Activated T-helper 2 cell treated with anti-CD3 and anti-CD28 coated beads, Interferon-gamma antibody, Interleukin-2, Interleukin-4, amounts not matched to agents 10 μg/mL and 5 μg/mL and 100 μg/mL, durations not matched to agents 14 hours and 24 hours and 36 hours (primary cell): Measurements from ENCODE around the gene CMTM7. TPM values are rescaled to one million over a fixed set of nuclear protein-coding genes. Genes with fewer than 3 reads are reported as not detected.

ENCODE experiments used
- DNase-seq: peaks from one replicate; pipeline ENCODE4 v3.0.0; 2021; ENCODE audit warnings: low spot score
- H3K27ac Mint-ChIP-seq: one replicate; pipeline ENCODE4 v1.8.0; 2021; ENCODE audit warnings: mixed read lengths
- H3K27me3 Mint-ChIP-seq: one replicate; pipeline ENCODE4 v1.8.0; 2021; ENCODE audit warnings: low read depth, mixed read lengths
- H3K36me3 Mint-ChIP-seq: one replicate; pipeline ENCODE4 v1.8.0; 2021; ENCODE audit warnings: low read depth, mixed read lengths
- H3K4me1 Mint-ChIP-seq: one replicate; pipeline ENCODE4 v1.8.0; 2021; ENCODE audit warnings: low read depth, mixed read lengths
- H3K4me3 Mint-ChIP-seq: one replicate; pipeline ENCODE4 v1.8.0; 2021; ENCODE audit warnings: low read depth, mild to moderate bottlenecking, moderate library complexity, mixed read lengths
- H3K9me3 Mint-ChIP-seq: one replicate; pipeline ENCODE4 v1.8.0; 2021; ENCODE audit warnings: mixed read lengths
- intact Hi-C: fragments of 100-400 bp; cut with micrococcal nuclease; formaldehyde crosslinking; loops from one replicate; pipeline ENCODE4 v1.15.1; 2023
- total RNA-seq: library from RNA; stranded (reverse); gene quantifications from 2 replicates; pipeline ENCODE4 v1.2.3, GENCODE V29; 2022

Gene CMTM7
- total RNA-seq, 1 donor from 2014 or later: 60.9 TPM

DNA sequence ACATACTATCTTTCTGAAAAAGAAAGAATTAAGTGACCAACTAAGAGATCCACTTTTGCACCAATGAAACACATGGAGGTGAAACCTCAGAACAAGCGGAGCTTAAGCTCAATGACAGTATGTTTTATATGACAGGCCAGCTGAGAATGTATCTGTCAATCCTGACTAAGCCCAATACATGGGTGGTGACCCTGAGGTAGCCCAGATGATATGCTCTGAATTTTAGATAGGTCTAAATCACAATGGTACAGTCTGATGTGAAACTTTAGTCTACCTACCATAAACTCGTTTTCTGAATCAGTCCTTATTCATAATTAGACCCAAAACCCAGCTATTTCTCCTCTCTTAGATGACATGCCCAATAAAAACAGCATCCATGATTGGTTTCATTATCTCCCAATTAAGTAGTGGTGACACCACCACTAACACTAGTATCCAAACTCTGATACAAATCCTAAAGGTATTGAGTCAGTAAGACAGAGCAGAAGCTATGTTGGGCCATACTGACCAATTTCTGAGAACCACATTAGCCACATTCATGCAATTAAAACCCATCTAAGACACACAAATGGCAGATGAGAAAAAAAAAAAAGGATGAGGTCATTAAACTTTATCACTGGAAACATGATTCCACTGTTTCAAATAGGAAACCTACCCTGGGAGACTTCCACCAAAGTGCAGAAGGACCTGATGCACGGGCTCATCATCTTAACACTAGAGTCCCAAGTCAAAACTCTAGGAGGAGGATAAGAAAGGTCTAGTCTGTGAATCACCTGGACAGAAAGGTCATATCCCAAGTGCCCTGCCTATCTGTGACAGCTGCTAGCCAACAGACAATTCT is 90.4 kb downstream of the CMTM7 start:
- no peaks in the 10 kb centered on the region for H3K27me3 Mint-ChIP-seq
- intact Hi-C loops: no loop called here
- H3K4me1 Mint-ChIP-seq: peaks cover 30% of the 10 kb centered on the region
- peak overlapping the region; percentile 21 for H3K27ac Mint-ChIP-seq
- no peak for DNase-seq
- H3K9me3 Mint-ChIP-seq: no peaks in the 10 kb centered on the region
- peaks cover 77% of the 10 kb centered on the region for H3K36me3 Mint-ChIP-seq
- no peak overlapping the region for H3K4me3 Mint-ChIP-seq

GRCh38 chr3:32482693-32483092 is 91.0 kb downstream of the CMTM7 start:
- DNase-seq: no peak
- Mint-ChIP-seq H3K27ac (no peak overlapping the region), H3K36me3 (peaks cover 76% of the 10 kb centered on the region), H3K4me3 (no peak overlapping the region), H3K27me3 (no peaks in the 10 kb centered on the region), H3K4me1 (peaks cover 29% of the 10 kb centered on the region), H3K9me3 (no peaks in the 10 kb centered on the region)
- intact Hi-C loops: no loop called here

DNA sequence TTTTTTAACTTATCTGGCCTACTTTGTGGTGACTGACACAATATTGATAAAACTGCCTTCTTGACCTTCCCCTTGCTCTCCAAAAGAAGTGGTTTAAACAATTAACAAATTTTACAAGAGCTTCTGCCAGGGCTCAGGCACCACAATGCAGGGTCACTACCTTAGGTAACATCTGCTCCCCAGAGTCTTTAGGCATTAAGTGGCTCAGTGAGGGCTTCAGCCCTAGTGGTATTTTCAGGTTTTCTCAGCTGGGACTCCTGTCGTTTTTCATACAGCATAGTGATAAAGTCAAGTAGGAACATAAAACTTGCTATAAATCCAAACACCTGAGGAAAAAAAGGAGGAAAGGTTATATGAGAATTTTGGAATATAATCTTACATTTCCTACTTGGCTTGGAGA is 92.1 kb downstream of the CMTM7 start:
- intact Hi-C loops: no loop called here
- peaks cover 25% of the 10 kb centered on the region for H3K4me1 Mint-ChIP-seq
- no peak overlapping the region for H3K4me3 Mint-ChIP-seq
- H3K27me3 Mint-ChIP-seq: no peaks in the 10 kb centered on the region
- no peak for DNase-seq
- no peaks in the 10 kb centered on the region for H3K9me3 Mint-ChIP-seq
- H3K36me3 Mint-ChIP-seq: peaks cover 77% of the 10 kb centered on the region
- no peak overlapping the region for H3K27ac Mint-ChIP-seq

- H3K4me3 Mint-ChIP-seq: no peak overlapping the region
- no peak for DNase-seq
- peaks cover 25% of the 10 kb centered on the region for H3K4me1 Mint-ChIP-seq
- H3K9me3 Mint-ChIP-seq: no peaks in the 10 kb centered on the region
- H3K36me3 Mint-ChIP-seq: peaks cover 71% of the 10 kb centered on the region
- H3K27me3 Mint-ChIP-seq: no peaks in the 10 kb centered on the region
- intact Hi-C loops: no loop called here
- no peak overlapping the region for H3K27ac Mint-ChIP-seq
These were observed 92.8 kb downstream of the CMTM7 start for GRCh38 chr3:32484436-32484835.

DNA sequence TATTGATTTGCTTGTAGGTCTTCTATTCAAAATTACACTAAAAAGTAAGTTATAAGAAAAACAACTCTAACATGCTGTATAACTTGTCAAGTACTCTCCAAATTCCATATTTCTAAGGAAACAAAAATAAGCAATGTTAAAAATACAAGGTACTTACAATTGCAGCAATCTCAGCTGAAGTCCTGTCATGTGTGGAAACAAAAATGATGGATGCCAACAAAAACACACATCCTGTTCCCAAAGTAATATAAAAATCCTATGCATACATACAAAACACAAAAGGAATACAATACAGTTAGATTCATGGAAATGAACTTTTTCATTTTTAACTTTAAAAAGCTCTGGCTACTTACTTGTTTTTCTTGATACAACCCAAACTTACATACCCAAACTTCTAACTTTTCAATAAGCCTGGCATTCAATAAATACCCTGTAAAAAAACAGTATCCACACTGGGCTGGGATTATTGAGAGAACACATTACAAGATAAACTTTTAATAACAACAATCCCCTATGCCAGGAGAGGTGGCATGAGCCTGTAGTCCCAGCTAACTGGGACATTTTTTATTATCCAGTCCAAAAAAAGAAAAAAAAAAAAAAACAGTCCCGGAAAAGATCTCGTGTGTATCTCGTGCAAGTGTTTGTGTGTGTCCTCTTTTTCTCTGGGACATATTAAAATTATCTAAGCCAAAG is 96.3 kb downstream of the CMTM7 start:
- peaks cover 42% of the 10 kb centered on the region for H3K36me3 Mint-ChIP-seq
- no peak for DNase-seq
- no peaks in the 10 kb centered on the region for H3K27me3 Mint-ChIP-seq
- H3K4me3 Mint-ChIP-seq: no peak overlapping the region
- H3K27ac Mint-ChIP-seq: peak overlapping the region; percentile 49
- H3K4me1 Mint-ChIP-seq: peaks cover 15% of the 10 kb centered on the region
- intact Hi-C loops: no loop called here
- H3K9me3 Mint-ChIP-seq: no peaks in the 10 kb centered on the region

DNA sequence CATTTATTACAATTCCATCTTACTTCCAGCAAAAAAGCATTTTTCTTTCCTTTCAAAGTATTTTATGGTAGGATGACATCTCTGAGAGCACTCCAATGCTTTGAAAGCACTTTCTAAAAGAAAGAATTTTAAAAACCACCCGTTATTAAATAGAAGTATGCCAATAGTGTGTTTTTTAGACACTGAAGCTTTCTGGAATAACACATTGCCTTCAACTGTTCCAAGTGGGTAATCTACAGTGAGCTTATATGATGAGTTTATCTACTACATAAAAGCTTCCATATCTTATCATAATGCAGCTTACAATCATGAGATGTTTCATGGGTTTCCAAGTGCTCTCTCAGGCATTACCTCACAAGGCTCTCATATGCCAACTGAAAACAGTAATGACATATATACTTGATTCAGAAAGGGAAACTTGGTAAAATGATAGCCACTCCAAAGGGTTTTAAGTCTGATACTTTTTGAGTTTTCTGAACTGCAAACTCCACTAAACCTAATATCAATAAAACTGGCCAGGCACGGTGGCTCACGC is 96.9 kb downstream of the CMTM7 start:
- DNase-seq: no peak
- Mint-ChIP-seq H3K9me3 (no peaks in the 10 kb centered on the region), H3K4me1 (peaks cover 12% of the 10 kb centered on the region), H3K4me3 (no peak overlapping the region), H3K36me3 (peaks cover 39% of the 10 kb centered on the region), H3K27me3 (no peaks in the 10 kb centered on the region), H3K27ac (peak overlapping the region; percentile 49)
- intact Hi-C loops: no loop called here

DNA sequence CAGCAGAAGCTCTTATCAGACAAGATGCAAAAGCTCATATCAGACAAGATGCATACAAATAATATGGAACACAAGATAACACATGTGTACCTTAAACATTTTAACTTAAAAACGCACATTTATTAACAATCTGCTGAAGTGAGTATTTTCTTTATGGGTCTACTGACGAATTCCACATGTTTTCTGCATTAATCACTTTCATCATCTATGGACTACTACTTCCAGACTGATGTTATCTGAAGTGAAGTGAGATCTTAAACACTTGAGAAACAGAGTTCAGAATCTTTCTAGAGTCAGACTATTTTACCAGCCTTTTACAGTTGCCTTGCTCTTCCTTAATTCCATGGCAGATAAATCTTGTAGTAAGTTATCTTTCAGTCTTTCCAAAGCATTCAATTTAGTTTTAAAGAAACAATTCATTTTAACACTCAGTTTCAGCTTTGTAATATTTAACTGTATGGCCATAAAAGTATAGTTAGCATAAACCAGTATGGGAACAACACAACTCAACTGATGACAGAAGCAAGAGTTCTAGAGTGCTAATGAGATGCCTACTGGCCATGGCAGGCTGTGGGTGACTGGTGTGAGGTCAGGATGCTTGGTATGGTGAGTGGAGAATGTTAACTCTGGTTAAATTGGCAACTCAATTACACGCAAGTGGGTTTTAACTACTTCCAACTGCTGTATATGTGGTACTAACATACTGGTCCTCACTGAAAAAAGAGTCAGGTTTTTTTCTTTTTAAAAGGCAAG is 101.2 kb downstream of the CMTM7 start:
- intact Hi-C loops: no loop called here
- Mint-ChIP-seq H3K27me3 (no peaks in the 10 kb centered on the region), H3K36me3 (peaks cover 25% of the 10 kb centered on the region)

GRCh38 chr3:32493437-32494414 is 102.1 kb downstream of the CMTM7 start:
- Mint-ChIP-seq H3K9me3 (peaks cover 4% of the 10 kb centered on the region), H3K27ac (no peak overlapping the region)
- intact Hi-C loops: loop anchor here (2.0 kb wide), 1 partner anchor 25 kb away; no protein-coding TSS in a partner anchor

More for the DNA sequence above, 101.2 kb downstream of the CMTM7 start:
- no peak for DNase-seq
- H3K4me3 Mint-ChIP-seq: no peak overlapping the region
- H3K27ac Mint-ChIP-seq: no peak overlapping the region
- peaks cover 4% of the 10 kb centered on the region for H3K9me3 Mint-ChIP-seq
- peaks cover 11% of the 10 kb centered on the region for H3K4me1 Mint-ChIP-seq

GRCh38 chr3:32495085-32495484 is 103.4 kb downstream of the CMTM7 start:
- peaks cover 27% of the 10 kb centered on the region for H3K36me3 Mint-ChIP-seq
- H3K4me1 Mint-ChIP-seq: peaks cover 24% of the 10 kb centered on the region
- H3K4me3 Mint-ChIP-seq: no peak overlapping the region
- DNase-seq: no peak
- intact Hi-C loops: loop anchor here (2.0 kb wide), 1 partner anchor 26 kb away; no protein-coding TSS in a partner anchor
- H3K27me3 Mint-ChIP-seq: no peaks in the 10 kb centered on the region
- H3K9me3 Mint-ChIP-seq: peaks cover 4% of the 10 kb centered on the region
- no peak overlapping the region for H3K27ac Mint-ChIP-seq

More at GRCh38 chr3:32493437-32494414, 102.1 kb downstream of the CMTM7 start:
- no peak for DNase-seq
- Mint-ChIP-seq H3K4me3 (no peak overlapping the region), H3K4me1 (peaks cover 16% of the 10 kb centered on the region), H3K36me3 (peaks cover 21% of the 10 kb centered on the region), H3K27me3 (no peaks in the 10 kb centered on the region)

- Mint-ChIP-seq H3K4me1 (peaks cover 29% of the 10 kb centered on the region), H3K27ac (peak overlapping the region; percentile 8), H3K36me3 (peaks cover 32% of the 10 kb centered on the region), H3K4me3 (no peak overlapping the region), H3K27me3 (no peaks in the 10 kb centered on the region), H3K9me3 (peaks cover 4% of the 10 kb centered on the region)
- DNase-seq: no peak
- intact Hi-C loops: loop anchor here (2.0 kb wide), 1 partner anchor 27 kb away; no protein-coding TSS in a partner anchor
These were observed 104.0 kb downstream of the CMTM7 start for GRCh38 chr3:32495609-32496008.

DNA sequence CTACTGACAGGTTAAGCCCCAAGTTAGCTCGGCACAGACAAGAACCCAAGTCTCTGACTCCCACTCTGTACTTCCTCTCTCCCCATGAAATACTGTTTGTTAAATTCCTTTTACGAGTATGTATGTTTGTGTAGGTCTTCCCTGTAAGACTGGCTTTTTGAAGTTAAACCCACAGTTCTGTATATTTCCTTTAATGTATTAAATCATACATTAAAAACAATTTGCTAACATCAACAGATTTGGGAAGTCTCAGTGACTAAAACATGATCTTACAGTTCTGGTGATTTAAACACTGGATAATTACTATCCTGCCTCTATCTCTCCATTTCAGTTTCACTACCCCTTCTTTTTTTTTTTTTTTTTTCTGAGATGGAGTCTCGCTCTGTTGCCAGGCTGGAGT is 106.6 kb downstream of the CMTM7 start:
- intact Hi-C loops: no loop called here

More for the DNA sequence above, 106.6 kb downstream of the CMTM7 start:
- H3K9me3 Mint-ChIP-seq: peaks cover 4% of the 10 kb centered on the region
- H3K4me1 Mint-ChIP-seq: peaks cover 42% of the 10 kb centered on the region
- no peak for DNase-seq
- no peaks in the 10 kb centered on the region for H3K27me3 Mint-ChIP-seq
- H3K4me3 Mint-ChIP-seq: no peak overlapping the region
- peak overlapping the region; percentile 39 for H3K27ac Mint-ChIP-seq
- H3K36me3 Mint-ChIP-seq: peaks cover 39% of the 10 kb centered on the region
